Sigmoid colon (tissue), 4 donors: ENCODE measurements around the gene PELI2.

Experiments used
- CTCF ChIP-seq, 4 experiments: fragments of 450-650 bp in 3 of 4; fragments of 200-600 bp in 1 of 4; IDR thresholded peaks; one replicate each; pipeline ENCODE4 v1.5.1; 2016 to 2019; ENCODE audit warnings: antibody characterized with exemption in 4 of 4, mild to moderate bottlenecking in 3 of 4, moderate library complexity in 2 of 4
- EP300 ChIP-seq, 4 donors: sonication (generic); formaldehyde crosslinking; IDR thresholded peaks; one replicate each; pipeline ENCODE4 v1.6.1; 2017; ENCODE audit warnings: antibody characterized with exemption in 4 of 4
- POLR2A ChIP-seq, 2 donors: fragments of 450-650 bp; IDR thresholded peaks; one replicate each; pipeline ENCODE4 v1.6.1; 2016; ENCODE audit warnings: antibody characterized with exemption in 2 of 2, mild to moderate bottlenecking in 2 of 2, moderate library complexity in 2 of 2
- POLR2AphosphoS5 ChIP-seq, 4 donors: sonication (generic); formaldehyde crosslinking; IDR thresholded peaks; one replicate each; pipeline ENCODE4 v1.6.1; 2017; ENCODE audit warnings: antibody characterized with exemption in 4 of 4

GRCh38 chr14:56122301-56122700, 4.1 kb downstream of the PELI2 start:
- TF ChIP-seq CTCF (IDR thresholded peaks at IDR 0.05), result no peak
- no peak for TF ChIP-seq POLR2A (IDR thresholded peaks at IDR 0.05)
- TF ChIP-seq EP300 (IDR thresholded peaks at IDR 0.05), result no peak
- no peak for TF ChIP-seq POLR2AphosphoS5 (IDR thresholded peaks at IDR 0.05)
